Hematopoietic multipotent progenitor cell treated with erythropoietin and hydrocortisone succinate and interleukin-3 and kit ligand, for 17 days (in vitro differentiated cells): Measurements from ENCODE around the gene MIDN.

ENCODE experiments used
- DNase-seq: peaks from one replicate; pipeline ENCODE4 v3.0.0-alpha.2; 2015; ENCODE audit warnings: low spot score

Gene MIDN

GRCh38 chr19:1233115-1233667 is 15.2 kb upstream of the MIDN start:
- DNase-seq, result no peak

DNA sequence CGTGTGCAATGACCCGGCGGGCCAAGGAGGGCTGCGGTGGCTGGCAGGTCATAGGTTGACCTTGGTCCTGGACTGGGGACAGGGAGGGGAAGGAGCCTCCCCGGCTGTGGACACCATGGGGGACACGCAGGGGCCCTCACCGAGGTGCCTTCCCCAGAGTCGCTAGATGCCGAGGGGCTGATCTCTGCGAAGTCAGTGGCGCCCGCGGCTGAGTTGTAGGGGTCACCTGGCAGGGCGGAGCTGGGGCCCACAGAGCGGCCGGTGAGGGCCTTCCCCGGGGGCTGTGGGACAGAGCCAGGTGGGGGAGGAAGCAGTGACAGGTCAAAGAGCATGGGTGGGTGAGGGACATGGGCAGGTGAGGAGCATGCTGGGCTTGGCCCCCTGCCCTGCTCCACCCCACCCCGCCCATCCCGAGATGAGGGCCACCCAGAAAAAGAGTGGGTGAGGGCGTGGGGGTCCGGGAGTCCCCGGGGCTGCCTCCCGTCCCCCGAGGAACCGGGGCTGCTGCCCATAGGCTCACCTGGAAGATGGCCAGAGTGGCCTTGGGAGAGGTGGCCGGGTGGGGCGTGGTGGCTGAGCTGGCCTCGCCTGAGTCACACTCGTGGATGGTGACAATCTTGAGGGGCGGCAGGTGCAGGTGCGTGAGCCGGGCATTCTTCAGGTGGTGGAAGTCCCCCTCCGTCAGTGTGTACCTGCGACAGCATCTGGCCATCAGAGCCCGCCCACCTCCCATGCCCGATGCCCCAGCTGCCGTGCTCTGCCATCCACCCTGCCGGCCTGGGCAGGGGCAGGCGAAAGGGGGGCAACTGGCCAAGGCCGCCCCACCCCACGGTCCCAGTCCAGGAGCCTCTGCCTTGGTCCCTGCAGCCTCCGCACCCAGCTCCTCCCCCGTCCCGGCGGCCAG is 14.1 kb upstream of the MIDN start:
- no peak for DNase-seq

GRCh38 chr19:1234955-1235380 is 13.4 kb upstream of the MIDN start:
- no peak for DNase-seq

GRCh38 chr19:1235625-1236538 is 12.5 kb upstream of the MIDN start:
- no peak for DNase-seq

DNA sequence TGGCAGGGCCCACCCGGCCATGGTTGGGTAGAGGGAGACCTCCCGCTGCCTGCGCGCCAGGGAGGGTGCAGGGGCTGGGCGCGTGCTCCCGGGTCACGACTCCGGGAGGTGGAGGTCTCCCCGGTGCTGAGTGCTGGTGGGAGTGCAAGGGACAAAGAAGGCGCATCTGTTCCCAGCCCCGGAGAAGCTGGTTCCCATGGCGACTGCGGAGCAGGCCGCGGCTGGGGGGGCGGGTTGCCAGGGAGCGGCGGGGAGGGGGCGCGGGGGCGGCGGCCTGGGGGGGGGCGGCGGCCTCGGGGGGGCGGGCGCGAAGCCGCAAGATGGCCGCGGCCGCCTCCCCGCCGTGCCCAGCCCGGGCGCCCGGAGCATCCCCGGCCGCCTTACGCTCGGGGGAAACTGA is 11.8 kb upstream of the MIDN start:
- DNase-seq, result no peak

GRCh38 chr19:1237027-1237659 is 11.2 kb upstream of the MIDN start:
- no peak for DNase-seq

GRCh38 chr19:1237754-1238368 is 10.5 kb upstream of the MIDN start, which contains the start of gene CBARP:
CBARP (minus strand) TSS chr19:1238005; CDS start chr19:1236100, 1,905 bp downstream.
- DNase-seq, result no peak

GRCh38 chr19:1238369-1239303 is 9.7 kb upstream of the MIDN start:
- no peak for DNase-seq

DNA sequence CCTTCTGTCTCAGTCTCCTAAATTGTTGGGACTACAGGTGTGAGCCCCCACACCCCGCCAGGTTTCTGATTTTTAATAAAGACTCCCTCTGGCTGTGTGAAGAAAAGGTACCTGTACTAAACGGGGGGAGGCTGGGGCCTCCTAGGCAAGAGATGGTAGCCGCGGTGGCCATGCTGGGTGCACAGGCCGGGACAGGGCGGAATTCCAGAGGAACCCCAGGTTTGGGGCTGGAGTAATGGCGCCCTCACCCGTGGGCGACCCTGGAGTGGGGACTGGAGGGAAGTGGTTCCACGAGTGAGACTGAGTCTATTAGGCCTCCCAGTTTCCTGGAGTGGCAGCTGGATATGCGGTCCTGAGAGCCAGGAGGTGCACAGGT is 9.0 kb upstream of the MIDN start:
- DNase-seq, result no peak

GRCh38 chr19:1239796-1240737 is 8.3 kb upstream of the MIDN start:
- DNase-seq, result peak; percentile 80

GRCh38 chr19:1240925-1241324 is 7.5 kb upstream of the MIDN start:
- DNase-seq, result no peak

GRCh38 chr19:1241417-1242095 is 6.8 kb upstream of the MIDN start, which contains the start of gene ATP5F1D:
ATP5F1D (plus strand) TSS chr19:1241751; CDS start chr19:1241851, 100 bp downstream.
- DNase-seq, result peak; percentile 93

- peak; percentile 90 for DNase-seq
Observed at GRCh38 chr19:1243768-1244692, 4.4 kb upstream of the MIDN start.

GRCh38 chr19:1244693-1245451 is 3.5 kb upstream of the MIDN start:
- peak; percentile 93 for DNase-seq

DNA sequence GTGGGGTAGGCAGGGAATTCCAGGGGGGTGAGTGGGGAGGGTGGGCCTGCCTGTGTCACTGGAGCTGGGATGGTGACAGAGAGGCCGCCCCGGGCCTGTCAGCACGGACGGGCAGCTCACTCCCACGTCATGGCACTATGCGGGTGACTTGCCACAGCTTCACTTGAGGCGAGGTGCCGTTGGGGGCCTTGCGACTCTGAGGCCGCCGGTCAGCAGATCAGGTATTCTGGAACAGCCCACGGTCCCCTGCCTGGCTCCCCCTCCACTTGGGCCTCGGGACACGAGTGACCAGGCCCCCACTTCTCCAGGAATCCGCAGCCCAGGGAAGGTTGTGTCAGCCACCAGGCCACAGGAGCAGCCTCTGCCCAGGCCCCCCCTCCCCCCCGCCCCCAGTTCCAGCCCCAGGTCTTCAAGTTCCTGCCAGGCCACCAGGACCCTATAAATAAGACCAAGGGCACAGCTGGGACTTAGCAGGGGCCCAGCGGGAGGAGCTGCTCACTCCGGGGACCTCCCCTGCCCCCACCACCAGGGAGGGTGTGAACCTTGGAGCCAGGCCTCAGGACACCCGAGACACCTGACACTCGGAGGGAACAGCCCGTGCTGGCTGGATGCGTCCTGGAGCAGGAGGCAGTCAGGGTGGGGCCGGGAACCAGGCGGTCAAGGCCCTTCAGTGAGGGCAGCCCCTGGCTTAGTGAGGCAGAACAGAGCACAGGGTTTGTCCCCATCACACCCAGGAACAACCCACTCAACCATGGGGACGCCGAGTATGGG is 2.7 kb upstream of the MIDN start:
- no peak for DNase-seq
